Prostate gland (tissue), 2 donors: ENCODE results near the gene SCYL2.

ENCODE experiments used
- POLR2AphosphoS5 ChIP-seq: sonication (generic); formaldehyde crosslinking; IDR thresholded peaks from one replicate; pipeline ENCODE4 v1.6.1; 2017; ENCODE audit warnings: antibody characterized with exemption
- TF ChIP-seq, protein P1 (sequence below), 4 experiments: fragments of 200-600 bp in 2 of 4; fragments of 450-650 bp in 2 of 4; sonication (generic) in 2 of 4; IDR thresholded peaks; 1 replicate in 3 of 4; 2 replicates in 1 of 4; pipeline ENCODE4 v1.5.1; 2016 to 2019; ENCODE audit warnings: antibody characterized with exemption in 4 of 4, mild to moderate bottlenecking in 2 of 4, moderate library complexity in 2 of 4

DNA sequence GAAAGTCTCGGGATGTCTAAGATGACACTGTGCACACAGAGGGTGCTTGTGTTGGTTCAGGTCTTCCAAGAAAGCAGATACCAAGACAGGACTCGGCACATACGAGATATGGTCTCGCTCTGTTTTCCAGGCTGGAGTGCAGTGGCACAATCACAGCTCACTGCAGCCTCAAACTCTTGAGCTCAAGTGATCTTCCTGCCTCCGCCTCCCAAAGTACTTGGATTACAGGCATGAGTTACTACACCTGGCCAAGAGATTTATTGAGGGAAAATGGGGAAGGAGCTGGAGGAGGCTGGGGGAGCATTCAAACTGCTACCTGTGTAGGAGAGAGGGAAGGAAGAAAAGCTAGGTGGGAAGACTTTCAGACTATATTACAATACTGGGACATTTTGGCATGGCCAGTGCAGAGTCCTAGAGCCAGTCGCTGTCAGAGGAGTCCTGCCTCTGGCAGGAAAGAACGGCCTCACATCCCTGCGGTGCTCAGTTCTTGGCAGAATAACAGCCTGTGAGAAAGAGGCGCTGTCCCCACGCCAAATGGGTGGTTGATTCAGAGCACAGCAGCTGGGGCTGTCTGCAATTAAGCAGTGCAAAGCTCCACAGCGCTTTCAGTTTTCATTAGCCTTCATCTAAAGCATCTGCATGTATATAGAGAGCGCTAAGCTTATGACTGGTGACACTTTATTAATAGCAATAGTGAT is 108.2 kb downstream of the SCYL2 start:
- TF ChIP-seq, protein P1, sequence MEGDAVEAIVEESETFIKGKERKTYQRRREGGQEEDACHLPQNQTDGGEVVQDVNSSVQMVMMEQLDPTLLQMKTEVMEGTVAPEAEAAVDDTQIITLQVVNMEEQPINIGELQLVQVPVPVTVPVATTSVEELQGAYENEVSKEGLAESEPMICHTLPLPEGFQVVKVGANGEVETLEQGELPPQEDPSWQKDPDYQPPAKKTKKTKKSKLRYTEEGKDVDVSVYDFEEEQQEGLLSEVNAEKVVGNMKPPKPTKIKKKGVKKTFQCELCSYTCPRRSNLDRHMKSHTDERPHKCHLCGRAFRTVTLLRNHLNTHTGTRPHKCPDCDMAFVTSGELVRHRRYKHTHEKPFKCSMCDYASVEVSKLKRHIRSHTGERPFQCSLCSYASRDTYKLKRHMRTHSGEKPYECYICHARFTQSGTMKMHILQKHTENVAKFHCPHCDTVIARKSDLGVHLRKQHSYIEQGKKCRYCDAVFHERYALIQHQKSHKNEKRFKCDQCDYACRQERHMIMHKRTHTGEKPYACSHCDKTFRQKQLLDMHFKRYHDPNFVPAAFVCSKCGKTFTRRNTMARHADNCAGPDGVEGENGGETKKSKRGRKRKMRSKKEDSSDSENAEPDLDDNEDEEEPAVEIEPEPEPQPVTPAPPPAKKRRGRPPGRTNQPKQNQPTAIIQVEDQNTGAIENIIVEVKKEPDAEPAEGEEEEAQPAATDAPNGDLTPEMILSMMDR (IDR thresholded peaks at IDR 0.05): no peak
- no peak for TF ChIP-seq POLR2AphosphoS5
